Measurements from ENCODE around the gene TIFAB.

DNA sequence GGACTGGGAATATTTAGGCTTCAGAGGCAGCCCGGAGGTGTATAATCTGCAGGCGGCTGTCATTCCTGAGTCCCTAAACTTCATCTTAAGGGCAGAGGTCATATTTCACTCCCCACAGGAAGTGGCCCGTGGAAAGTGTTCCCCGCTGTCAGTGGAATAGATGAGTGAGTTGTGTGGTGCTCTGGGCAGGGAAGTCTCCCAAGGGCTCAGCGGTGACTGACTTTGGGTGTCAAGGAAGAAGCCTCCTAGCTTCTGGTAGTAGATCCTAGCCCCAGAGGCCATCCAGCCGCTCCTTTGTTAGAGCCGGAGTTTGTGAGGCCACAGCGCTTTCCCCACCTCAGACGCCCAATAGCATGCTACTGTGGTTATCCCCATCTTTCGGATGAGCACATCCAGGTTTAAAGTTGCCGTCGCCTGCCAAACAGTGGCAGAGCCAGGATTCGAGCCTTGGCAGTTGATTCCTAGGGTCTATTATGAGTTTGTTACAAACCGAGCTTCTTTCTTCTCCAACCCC is 38.9 kb upstream of the TIFAB start:
- TF ChIP-seq, protein P1, sequence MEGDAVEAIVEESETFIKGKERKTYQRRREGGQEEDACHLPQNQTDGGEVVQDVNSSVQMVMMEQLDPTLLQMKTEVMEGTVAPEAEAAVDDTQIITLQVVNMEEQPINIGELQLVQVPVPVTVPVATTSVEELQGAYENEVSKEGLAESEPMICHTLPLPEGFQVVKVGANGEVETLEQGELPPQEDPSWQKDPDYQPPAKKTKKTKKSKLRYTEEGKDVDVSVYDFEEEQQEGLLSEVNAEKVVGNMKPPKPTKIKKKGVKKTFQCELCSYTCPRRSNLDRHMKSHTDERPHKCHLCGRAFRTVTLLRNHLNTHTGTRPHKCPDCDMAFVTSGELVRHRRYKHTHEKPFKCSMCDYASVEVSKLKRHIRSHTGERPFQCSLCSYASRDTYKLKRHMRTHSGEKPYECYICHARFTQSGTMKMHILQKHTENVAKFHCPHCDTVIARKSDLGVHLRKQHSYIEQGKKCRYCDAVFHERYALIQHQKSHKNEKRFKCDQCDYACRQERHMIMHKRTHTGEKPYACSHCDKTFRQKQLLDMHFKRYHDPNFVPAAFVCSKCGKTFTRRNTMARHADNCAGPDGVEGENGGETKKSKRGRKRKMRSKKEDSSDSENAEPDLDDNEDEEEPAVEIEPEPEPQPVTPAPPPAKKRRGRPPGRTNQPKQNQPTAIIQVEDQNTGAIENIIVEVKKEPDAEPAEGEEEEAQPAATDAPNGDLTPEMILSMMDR (conservative IDR thresholded peaks at IDR 0.05; ENCODE audit: low read depth, low read length), result no peak
- TF ChIP-seq EZH2 (IDR thresholded peaks at IDR 0.05; ENCODE audit: low read length, unreplicated experiment) (no peak), EZH2phosphoT487 (IDR thresholded peaks at IDR 0.05; ENCODE audit: borderline replicate concordance, low read length) (no peak)
